AG10803 (cell line): ENCODE measurements around the gene CXCL17.

Experiments
- DNase-seq: peaks from one replicate; pipeline ENCODE4 v3.0.0; 2010; ENCODE audit warnings: low read depth
- H3K4me3 ChIP-seq: 2 replicates; pipeline ENCODE4 v1.5.1; 2011; ENCODE audit warnings: mild to moderate bottlenecking, low read length, control low read depth
- TF ChIP-seq, protein P1 (sequence below): conservative IDR thresholded peaks from 2 replicates; pipeline ENCODE4 v1.5.1; 2011; ENCODE audit warnings: mild to moderate bottlenecking, low read length, control low read depth, inconsistent platforms

The CXCL17 gene

DNA sequence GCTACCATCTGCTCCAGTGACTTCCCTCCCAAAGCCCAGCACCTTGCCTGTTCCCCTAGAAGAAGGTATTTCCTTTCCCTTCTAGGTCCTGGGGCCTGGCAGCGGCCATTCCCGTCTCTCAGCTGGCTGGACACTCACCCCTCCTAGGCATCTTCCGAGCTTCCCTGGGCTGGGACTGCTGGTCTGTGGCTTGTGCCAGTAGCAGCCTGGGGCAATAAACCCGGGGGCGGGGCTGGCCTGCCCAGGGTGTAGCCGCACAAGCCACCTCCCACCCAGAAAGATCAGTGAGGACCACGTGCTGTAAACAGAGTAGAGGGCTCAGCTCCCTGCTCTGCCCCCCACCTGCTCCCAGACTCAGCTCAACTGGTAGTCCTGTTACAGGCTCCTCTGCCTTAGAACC lies 30.5 kb downstream of the CXCL17 start:
- DNase-seq: no peak
- TF ChIP-seq, protein P1, sequence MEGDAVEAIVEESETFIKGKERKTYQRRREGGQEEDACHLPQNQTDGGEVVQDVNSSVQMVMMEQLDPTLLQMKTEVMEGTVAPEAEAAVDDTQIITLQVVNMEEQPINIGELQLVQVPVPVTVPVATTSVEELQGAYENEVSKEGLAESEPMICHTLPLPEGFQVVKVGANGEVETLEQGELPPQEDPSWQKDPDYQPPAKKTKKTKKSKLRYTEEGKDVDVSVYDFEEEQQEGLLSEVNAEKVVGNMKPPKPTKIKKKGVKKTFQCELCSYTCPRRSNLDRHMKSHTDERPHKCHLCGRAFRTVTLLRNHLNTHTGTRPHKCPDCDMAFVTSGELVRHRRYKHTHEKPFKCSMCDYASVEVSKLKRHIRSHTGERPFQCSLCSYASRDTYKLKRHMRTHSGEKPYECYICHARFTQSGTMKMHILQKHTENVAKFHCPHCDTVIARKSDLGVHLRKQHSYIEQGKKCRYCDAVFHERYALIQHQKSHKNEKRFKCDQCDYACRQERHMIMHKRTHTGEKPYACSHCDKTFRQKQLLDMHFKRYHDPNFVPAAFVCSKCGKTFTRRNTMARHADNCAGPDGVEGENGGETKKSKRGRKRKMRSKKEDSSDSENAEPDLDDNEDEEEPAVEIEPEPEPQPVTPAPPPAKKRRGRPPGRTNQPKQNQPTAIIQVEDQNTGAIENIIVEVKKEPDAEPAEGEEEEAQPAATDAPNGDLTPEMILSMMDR: no peak
- no peak overlapping the region for H3K4me3 ChIP-seq

DNA sequence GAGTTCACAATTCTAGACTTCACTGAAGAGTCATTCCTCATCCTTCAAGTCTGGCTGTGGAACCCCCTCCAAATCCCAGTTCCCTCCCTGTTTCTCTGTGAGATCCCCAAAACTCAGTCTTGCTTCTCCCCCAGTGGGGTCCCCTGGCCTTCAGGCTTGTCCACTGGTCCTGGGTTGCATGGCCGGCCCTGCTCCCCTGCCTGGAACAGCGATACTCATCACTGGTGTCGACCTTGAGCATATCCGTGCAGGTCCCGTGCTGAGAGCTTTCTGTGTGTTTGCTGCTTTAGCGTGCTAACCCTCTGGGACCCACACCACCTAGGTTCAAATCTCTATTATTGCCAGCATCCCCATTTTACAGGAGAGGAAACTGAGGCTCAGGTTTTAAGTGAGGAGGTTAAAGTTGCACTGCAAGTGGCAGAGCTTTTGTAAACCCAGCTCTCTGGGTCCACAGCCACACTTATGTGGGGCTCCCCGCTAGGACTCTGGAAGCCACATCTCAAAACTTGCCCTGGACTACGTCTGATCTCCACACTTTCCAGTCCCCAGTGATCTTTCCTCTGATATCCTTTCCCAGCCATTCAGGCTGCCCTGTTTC lies 31.1 kb downstream of the CXCL17 start:
- TF ChIP-seq, protein P1: no peak
- DNase-seq: no peak
- no peak overlapping the region for H3K4me3 ChIP-seq

DNA sequence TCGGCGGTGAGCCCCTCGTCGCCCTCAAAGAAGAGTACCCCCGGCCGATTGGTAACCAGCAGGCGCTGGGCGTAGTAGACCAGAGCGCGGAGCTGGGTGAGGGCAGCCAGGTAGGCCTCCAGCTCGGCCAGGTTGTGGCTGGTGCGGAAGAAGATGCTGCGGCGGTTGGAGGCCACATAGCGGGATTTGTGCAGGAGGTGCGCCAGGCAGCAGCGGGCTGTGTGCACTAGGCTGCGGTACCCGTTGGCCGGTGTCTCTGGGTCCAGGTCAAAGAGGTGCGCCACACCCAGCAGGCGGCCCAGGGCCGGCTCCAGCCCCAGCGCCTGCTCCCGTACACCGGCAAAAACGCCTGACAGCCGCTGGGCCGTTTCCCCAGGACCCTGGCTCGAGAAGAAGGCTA lies 32.4 kb downstream of the CXCL17 start:
- no peak for DNase-seq
- no peak overlapping the region for H3K4me3 ChIP-seq

DNA sequence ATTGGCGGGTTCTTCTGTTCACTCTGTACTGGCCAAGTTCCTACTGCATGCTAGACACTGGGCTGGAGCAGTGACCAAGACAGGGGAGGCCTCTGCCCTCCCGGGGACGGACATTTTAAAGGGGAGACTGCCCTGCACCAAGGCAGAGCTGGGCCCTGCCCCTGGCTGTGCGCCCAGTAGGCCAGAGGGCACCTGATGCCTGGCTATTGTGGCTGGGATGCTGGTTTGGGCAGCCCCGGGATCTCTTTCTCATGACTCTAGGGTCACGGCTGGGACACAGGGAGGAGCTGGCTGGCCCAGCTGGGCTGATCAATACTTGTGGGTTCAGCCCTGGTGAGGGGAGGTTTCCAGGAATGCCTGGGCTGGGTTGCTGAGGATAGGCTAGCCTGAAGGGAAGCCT lies 33.3 kb downstream of the CXCL17 start:
- DNase-seq: no peak
- TF ChIP-seq, protein P1: no peak
- no peak overlapping the region for H3K4me3 ChIP-seq

More for the DNA sequence above, 32.4 kb downstream of the CXCL17 start:
- TF ChIP-seq, protein P1: no peak

DNA sequence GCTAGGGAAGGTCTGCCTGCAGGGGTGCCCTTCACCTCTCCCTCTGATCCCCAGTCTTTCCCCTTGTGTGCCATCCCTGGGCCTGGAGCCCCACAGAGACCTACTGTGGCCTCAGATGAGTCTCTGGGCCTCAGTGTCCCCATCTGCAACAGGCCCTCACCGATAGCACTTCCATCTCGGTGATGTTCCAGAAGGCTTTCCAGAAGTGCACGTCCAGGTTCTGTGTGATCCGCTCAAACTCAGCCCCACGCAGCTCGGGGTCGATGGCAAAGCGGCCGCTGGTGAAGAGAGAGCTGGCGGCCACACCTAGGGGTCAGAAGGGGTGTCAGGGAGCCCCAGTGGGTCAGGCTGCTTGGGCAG lies 35.0 kb downstream of the CXCL17 start:
- TF ChIP-seq, protein P1: no peak
- no peak overlapping the region for H3K4me3 ChIP-seq
- no peak for DNase-seq

DNA sequence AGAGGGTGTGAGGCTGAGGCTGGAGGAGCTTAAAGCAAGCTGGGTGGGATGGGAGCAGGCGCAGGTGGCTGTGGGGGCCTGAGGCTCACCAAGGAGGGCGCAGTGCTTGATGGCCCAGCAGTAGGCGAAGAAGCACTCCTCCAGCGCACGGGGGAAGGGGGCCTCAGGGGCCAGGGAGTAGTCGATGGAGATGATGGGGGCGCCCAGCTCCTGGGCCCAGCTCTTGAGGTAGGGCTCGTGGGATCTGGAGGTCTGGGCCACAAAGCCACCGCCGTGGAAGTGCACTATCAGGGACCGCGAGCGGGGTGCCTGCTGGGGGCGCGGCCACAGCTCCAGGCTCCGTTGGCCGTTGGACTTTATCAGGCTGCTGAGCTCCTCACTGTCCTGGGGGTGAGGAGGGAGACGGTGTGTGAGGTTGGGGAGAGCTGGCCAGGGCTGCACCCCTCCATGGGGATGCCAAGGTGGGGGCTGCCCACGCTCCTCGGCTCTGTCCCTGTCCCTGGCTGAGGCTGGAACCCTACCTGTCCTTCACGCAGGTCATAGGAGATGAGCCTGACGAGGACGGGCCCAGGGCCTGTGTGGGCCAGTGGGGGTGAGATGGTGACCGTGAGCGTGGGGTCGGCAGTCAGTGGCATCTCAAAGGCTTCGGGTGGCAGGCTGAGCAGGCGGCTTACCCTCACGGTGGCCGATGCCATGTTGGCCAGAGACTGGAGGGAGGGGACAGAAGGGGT lies 35.5 kb downstream of the CXCL17 start:
- H3K4me3 ChIP-seq: no peak overlapping the region
- TF ChIP-seq, protein P1: no peak
- no peak for DNase-seq

DNA sequence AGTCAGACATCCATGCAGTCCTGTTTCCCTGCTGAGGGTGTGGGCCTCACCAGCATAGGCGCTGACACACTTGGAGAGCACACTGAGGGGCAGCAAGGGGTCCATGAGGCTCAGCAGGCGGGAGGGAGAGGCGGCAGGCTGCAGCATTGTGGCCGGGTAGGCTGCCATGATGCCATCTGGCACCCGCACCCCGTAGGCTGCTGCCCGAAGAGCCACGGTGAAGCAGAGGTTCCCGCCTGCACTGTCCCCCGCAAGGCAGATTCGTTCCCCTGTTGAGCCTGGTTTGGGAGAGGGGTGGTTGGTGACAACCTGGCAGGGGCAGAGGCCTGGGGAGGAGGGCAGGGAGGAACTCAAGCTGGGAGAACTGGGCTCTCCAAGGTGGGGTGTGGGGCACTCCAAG lies 36.6 kb downstream of the CXCL17 start:
- H3K4me3 ChIP-seq: no peak overlapping the region
- TF ChIP-seq, protein P1: no peak
- DNase-seq: no peak
